WI38 (cell line): ENCODE data around the gene RMDN2.

Source experiments
- H3K4me3 ChIP-seq: 2 replicates; pipeline ENCODE4 v1.5.1; 2011; ENCODE audit warnings: low read depth, mild to moderate bottlenecking, control low read depth, low read length
- CTCF ChIP-seq: IDR thresholded peaks from 2 replicates; pipeline ENCODE4 v1.5.1; 2012; ENCODE audit warnings: low read depth, mild to moderate bottlenecking, control low read depth, low read length

Gene RMDN2

DNA sequence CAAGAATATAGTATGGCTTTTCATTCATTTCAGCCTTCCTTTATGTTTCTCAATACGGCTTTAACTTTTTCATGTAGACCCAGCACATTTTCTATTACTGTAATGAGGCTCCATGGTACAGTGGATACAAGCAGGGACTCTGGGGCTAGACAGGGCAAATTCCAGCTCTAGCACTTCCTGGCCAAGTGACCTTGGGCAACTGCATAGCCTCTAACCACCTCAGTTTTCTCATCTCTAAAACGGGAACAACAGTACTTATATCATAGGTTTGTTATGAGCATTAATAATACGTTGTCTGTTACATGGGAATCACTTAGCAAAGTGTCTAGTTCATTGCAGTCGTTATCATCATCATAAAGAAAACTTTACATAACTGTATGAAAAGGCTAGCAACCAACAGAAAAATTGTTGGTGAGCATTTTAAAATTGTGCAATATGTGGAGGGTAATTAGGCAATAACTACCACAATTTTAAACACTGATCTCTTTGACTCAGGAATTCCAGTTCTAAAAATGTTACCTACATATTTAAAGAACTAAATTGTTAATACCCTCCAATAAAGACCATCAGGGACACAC lies 13.7 kb upstream of the RMDN2 start:
- no peak for TF ChIP-seq CTCF
- no peak overlapping the region for H3K4me3 ChIP-seq

GRCh38 chr2:37912056-37912455 lies 13.0 kb upstream of the RMDN2 start:
- no peak overlapping the region for H3K4me3 ChIP-seq
- no peak for TF ChIP-seq CTCF

GRCh38 chr2:37912616-37913015 lies 12.5 kb upstream of the RMDN2 start:
- TF ChIP-seq CTCF = no peak
- no peak overlapping the region for H3K4me3 ChIP-seq

- no peak for TF ChIP-seq CTCF
- H3K4me3 ChIP-seq = no peak overlapping the region
These were observed 10.7 kb upstream of the RMDN2 start for GRCh38 chr2:37914340-37914739.

DNA sequence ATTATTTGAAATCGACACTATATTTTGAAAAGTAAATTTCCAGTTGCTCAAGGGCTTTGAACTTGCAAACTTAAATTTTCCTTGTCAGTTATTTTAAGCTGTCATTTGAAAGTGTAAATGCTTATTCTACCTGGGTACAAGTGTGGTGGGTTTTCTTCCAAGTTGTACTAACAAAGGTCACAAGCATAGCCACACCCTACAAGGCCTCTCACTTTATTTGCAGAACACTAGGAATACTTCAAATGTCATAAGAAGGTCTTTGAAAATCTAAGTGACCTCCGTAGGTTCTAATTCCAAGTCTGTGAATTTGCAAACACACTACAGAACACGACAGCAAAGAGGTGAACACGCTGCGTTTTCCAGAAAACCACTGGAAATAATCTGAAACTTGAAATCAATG lies 9.3 kb upstream of the RMDN2 start:
- no peak for TF ChIP-seq CTCF
- no peak overlapping the region for H3K4me3 ChIP-seq

GRCh38 chr2:37916512-37917082 lies 8.5 kb upstream of the RMDN2 start:
- no peak overlapping the region for H3K4me3 ChIP-seq
- TF ChIP-seq CTCF = no peak

DNA sequence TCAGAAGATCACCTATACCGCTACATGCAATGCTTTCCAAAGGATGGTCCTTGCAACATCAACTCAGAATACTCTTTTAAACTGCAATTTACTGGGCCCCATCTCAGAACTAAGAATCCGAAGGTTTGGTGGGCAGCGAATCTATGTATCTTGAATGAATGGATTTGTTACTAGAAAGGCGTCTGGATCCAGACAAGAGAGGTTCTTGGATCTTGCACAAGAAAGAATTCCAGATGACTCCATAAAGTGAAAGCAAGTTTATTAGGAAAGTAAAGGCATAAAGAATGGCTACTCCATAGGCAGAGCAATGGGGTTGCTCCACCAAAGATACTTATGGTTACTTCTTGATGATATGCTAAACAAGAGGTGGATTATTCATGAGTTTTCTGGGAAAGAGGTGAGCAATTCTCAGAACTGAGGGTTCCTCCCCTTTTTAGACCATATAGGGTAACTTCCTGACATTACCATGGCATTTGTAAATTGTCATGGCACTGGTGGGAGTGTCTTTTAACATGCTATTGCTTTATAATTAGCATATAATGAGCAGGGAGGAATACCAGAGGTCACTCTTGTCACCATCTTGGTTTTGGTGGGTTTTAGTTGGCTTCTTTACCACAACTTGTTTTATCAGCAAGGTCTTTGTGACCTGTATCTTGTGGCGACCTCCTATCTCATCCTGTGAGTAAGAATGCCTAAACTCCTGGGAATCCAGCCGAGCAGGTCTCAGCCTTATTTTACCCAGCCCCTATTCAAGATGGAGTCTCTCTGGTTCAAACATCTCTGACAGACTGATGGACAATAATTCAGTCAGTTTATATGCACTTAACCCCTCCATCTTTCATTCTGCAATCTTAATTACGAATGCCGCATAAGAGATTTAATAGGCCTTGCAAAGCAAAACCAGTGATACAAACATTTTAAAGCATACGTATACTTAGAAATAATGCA lies 7.5 kb upstream of the RMDN2 start:
- no peak for TF ChIP-seq CTCF
- H3K4me3 ChIP-seq = no peak overlapping the region
